Vagina (tissue), 2 donors: ENCODE measurements around the gene LGALS3. TPM values are rescaled to one million over a fixed set of nuclear protein-coding genes. Genes with fewer than 3 reads are reported as not detected.
"Not testable (repeated sequence)": the region's sequence is repeated elsewhere in the genome, so short reads cannot be mapped to it uniquely, and the experiment has no call there.

Source experiments
- DNase-seq, 2 donors: peaks; one replicate each; pipeline ENCODE4 v3.0.0-alpha.2; 2017; ENCODE audit errors: extremely low spot score in 2 of 2
- H3K27ac ChIP-seq: fragments of 200-600 bp; sonication (generic); one replicate; pipeline ENCODE4 v1.5.1; 2019
- H3K27me3 ChIP-seq: fragments of 200-600 bp; sonication (generic); one replicate; pipeline ENCODE4 v1.5.1; 2019
- H3K36me3 ChIP-seq, 2 donors: fragments of 200-600 bp; sonication (generic); one replicate each; pipeline ENCODE4 v1.5.1; 2017 to 2019
- H3K4me1 ChIP-seq: fragments of 200-600 bp; sonication (generic); one replicate; pipeline ENCODE4 v1.5.1; 2019
- H3K4me3 ChIP-seq, 2 donors: fragments of 200-600 bp; sonication (generic); 1 replicate in 1 of 2; 2 replicates in 1 of 2; pipeline ENCODE4 v1.5.1; 2016 to 2019
- H3K9me3 ChIP-seq: fragments of 200-600 bp; sonication (generic); one replicate; pipeline ENCODE4 v1.5.1; 2019
- CTCF ChIP-seq, 3 experiments: fragments of 450-650 bp in 2 of 3; fragments of 200-600 bp in 1 of 3; sonication (generic) in 1 of 3; IDR thresholded peaks; one replicate each; pipeline ENCODE4 v1.5.1; 2017 to 2019; ENCODE audit warnings: antibody characterized with exemption in 3 of 3, mild to moderate bottlenecking in 2 of 3, moderate library complexity in 2 of 3
- POLR2A ChIP-seq, 2 donors: fragments of 450-650 bp; IDR thresholded peaks; one replicate each; pipeline ENCODE4 v1.6.1; 2017; ENCODE audit warnings: antibody characterized with exemption in 2 of 2, mild to moderate bottlenecking in 2 of 2, moderate library complexity in 2 of 2
- POLR2AphosphoS5 ChIP-seq, 2 donors: sonication (generic); formaldehyde crosslinking; IDR thresholded peaks; one replicate each; pipeline ENCODE4 v1.9.0; 2017; ENCODE audit warnings: antibody characterized with exemption in 2 of 2, mild to moderate bottlenecking in 2 of 2, low read depth in 1 of 2; ENCODE audit not compliant: insufficient read depth in 1 of 2
- intact Hi-C: fragments of 100-400 bp; cut with DNase I; formaldehyde crosslinking; loops from one replicate; pipeline ENCODE4 v1.15.1; 2023
- total RNA-seq: library from RNA; depleted of rRNA; stranded (reverse); fragments of >200 nt; gene quantifications from one replicate; pipeline ENCODE4 v1.2.3, GENCODE V29; 2016

The LGALS3 gene
- 417 TPM for total RNA-seq

DNA sequence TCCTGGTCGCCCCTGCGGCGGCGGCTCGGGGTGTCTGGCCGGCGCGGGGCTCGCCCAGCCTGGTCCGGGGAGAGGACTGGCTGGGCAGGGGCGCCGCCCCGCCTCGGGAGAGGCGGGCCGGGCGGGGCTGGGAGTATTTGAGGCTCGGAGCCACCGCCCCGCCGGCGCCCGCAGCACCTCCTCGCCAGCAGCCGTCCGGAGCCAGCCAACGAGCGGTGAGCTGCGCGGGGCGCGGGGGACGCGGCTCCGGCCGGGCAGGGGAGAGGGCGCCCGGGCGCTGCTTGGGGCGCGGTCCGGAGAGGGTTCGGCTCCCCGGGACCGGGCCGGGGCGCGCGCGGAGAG lies at the start of gene LGALS3:
Gene LGALS3 (plus strand): TSS at position 167 of the 342 bp plus-strand sequence. CDS start 8,122 bp downstream, outside the sequence.
- TF ChIP-seq POLR2AphosphoS5 (IDR thresholded peaks at IDR 0.05; ENCODE audit: insufficient read depth in 1 of 2, low read depth in 1 of 2) (no peak), POLR2A (IDR thresholded peaks at IDR 0.05) (peak in 1 of 2 donors; percentile 81)
- Histone ChIP-seq H3K9me3 (no peaks in the 10 kb centered on the region), H3K4me1 (peaks cover 82% of the 10 kb centered on the region), H3K27ac (peak within 1 kb of the TSS; percentile 99), H3K4me3 (peak within 1 kb of the TSS; percentile 56 to 94), H3K27me3 (no peaks in the 10 kb centered on the region), H3K36me3 (no peaks in the 10 kb centered on the region)
- intact Hi-C loops, result loop anchor here (10.0 kb wide), 1 partner anchor 74 kb away; the partner anchor contains the start of gene MAPK1IP1L
- peak in 1 of 2 donors; percentile 88 for DNase-seq

DNA sequence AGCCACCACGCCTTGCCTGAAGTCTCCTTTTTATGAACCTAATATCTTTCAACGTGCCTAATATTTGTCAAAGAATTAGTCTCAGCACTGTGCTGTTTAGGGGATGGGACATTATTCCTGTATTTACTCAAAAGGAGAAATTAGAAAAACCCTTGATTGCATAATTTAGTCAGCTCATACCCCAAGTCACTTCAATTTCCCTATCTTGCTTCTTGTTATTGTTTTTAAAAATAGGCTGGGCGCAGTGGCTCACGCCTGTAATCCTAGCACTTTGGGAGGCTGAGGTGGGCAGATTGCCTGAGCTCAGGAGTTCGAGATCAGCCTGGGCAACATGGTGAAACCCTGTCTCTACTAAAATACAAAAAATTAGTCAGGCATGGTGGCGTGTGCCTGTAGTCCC lies 49.1 kb upstream of the LGALS3 start:
- H3K4me1 ChIP-seq, DNase-seq, H3K4me3 ChIP-seq, H3K27ac ChIP-seq, intact Hi-C loops, H3K9me3 ChIP-seq, H3K36me3 ChIP-seq, H3K27me3 ChIP-seq: not testable (repeated sequence)

DNA sequence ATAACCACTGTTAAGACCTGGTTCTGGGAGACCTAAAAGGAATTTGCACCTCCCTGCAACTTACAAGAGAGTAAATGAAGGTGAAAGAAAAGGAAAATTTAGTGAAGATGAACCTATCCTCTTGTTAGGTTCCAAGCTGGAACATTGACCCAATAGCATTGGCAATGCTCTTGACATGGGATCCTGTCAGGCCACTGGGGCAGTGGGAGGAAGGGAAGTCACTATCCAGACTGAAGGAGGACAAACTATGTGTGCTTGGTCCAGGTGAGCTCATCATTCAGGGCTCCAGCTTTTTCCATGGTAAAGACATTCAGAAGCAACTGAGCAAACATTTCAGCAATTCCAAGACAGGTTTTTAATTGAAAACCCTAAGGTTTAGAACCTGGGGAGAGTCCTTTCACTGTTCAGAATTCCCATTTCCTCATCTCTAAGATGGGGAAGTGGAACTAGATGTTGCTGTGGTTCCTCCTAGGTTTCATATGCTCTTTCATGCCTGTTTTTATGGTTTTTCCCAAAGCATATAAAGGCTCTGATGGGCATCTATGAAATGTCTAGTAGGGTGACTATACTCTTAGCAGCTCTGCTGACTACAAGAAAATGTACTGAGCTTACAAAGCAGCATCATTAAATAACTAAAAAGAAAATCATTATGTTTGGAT lies 44.5 kb upstream of the LGALS3 start:
- intact Hi-C loops, result loop anchor here (5.0 kb wide), 1 partner anchor 78 kb away; no protein-coding TSS in a partner anchor

GRCh38 chr14:55085060-55085660 lies 43.9 kb upstream of the LGALS3 start:
- Histone ChIP-seq H3K27ac (no peak overlapping the region), H3K36me3 (no peaks in the 10 kb centered on the region), H3K27me3 (no peaks in the 10 kb centered on the region), H3K9me3 (no peaks in the 10 kb centered on the region), H3K4me3 (no peak overlapping the region), H3K4me1 (no peaks in the 10 kb centered on the region)
- intact Hi-C loops, result loop anchor here (5.0 kb wide), 1 partner anchor 77 kb away; no protein-coding TSS in a partner anchor
- TF ChIP-seq POLR2A (IDR thresholded peaks at IDR 0.05), result no peak
- no peak for TF ChIP-seq POLR2AphosphoS5 (IDR thresholded peaks at IDR 0.05; ENCODE audit: insufficient read depth in 1 of 2, low read depth in 1 of 2)
- no peak for TF ChIP-seq CTCF (IDR thresholded peaks at IDR 0.05)
- DNase-seq, result no peak

More for the DNA sequence above, 44.5 kb upstream of the LGALS3 start:
- Histone ChIP-seq H3K4me3 (no peak overlapping the region), H3K27ac (no peak overlapping the region), H3K9me3 (no peaks in the 10 kb centered on the region), H3K36me3 (no peaks in the 10 kb centered on the region), H3K4me1 (no peaks in the 10 kb centered on the region), H3K27me3 (no peaks in the 10 kb centered on the region)
- TF ChIP-seq POLR2A (IDR thresholded peaks at IDR 0.05) (no peak), POLR2AphosphoS5 (IDR thresholded peaks at IDR 0.05; ENCODE audit: insufficient read depth in 1 of 2, low read depth in 1 of 2) (no peak), CTCF (IDR thresholded peaks at IDR 0.05) (no peak)
- no peak for DNase-seq

GRCh38 chr14:55086938-55087337 lies 42.1 kb upstream of the LGALS3 start:
- no peak for DNase-seq
- H3K4me1 ChIP-seq, result peaks cover 7% of the 10 kb centered on the region
- H3K4me3 ChIP-seq, result no peak overlapping the region
- no peaks in the 10 kb centered on the region for H3K9me3 ChIP-seq
- TF ChIP-seq POLR2AphosphoS5 (IDR thresholded peaks at IDR 0.05; ENCODE audit: insufficient read depth in 1 of 2, low read depth in 1 of 2) (no peak), POLR2A (IDR thresholded peaks at IDR 0.05) (no peak), CTCF (IDR thresholded peaks at IDR 0.05) (no peak)
- H3K27ac ChIP-seq, result no peak overlapping the region
- no peaks in the 10 kb centered on the region for H3K27me3 ChIP-seq
- intact Hi-C loops, result loop anchor here (5.0 kb wide), 1 partner anchor 75 kb away; no protein-coding TSS in a partner anchor
- H3K36me3 ChIP-seq, result no peaks in the 10 kb centered on the region

DNA sequence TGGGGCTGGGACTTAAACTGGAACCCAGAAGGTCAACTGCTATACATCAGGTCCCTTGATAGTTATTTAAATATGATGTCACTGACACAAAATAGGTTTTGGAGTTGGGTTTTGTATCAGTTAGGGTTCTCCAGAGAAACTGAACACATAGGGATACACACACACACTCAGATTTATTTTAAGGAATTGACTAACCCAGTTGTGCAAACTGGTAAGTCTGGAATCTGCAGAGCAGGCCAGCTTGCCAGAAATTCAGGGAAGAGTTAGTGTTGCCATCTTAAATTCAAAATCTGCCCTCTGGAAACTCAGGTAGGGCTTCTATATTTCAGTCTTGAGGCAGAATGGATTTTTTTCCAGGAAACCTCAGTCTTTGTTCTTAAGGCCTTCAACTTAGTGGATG lies 40.7 kb upstream of the LGALS3 start:
- TF ChIP-seq POLR2A (IDR thresholded peaks at IDR 0.05) (no peak), CTCF (IDR thresholded peaks at IDR 0.05) (no peak), POLR2AphosphoS5 (IDR thresholded peaks at IDR 0.05; ENCODE audit: insufficient read depth in 1 of 2, low read depth in 1 of 2) (no peak)
- no peaks in the 10 kb centered on the region for H3K9me3 ChIP-seq
- no peaks in the 10 kb centered on the region for H3K36me3 ChIP-seq
- no peak overlapping the region for H3K4me3 ChIP-seq
- DNase-seq, result no peak
- intact Hi-C loops, result loop anchor here (5.0 kb wide), 1 partner anchor 74 kb away; no protein-coding TSS in a partner anchor
- no peaks in the 10 kb centered on the region for H3K27me3 ChIP-seq
- no peak overlapping the region for H3K27ac ChIP-seq
- H3K4me1 ChIP-seq, result peaks cover 11% of the 10 kb centered on the region
